Neural crest cell (in vitro differentiated cells): ENCODE data around the gene MUS81. TPM values are rescaled to one million over a fixed set of nuclear protein-coding genes. Genes with fewer than 3 reads are reported as not detected.

Source experiments
- DNase-seq: peaks from one replicate; pipeline ENCODE4 v3.0.0; 2021; ENCODE audit warnings: low read depth, mixed read lengths, low spot score
- H3K27ac Mint-ChIP-seq: one replicate; pipeline ENCODE4 v1.8.0; 2021; ENCODE audit warnings: mild to moderate bottlenecking, mixed read lengths; ENCODE audit not compliant: unreplicated experiment
- H3K27me3 Mint-ChIP-seq: 2 replicates; pipeline ENCODE4 v1.8.0; 2021; ENCODE audit warnings: low read depth, mild to moderate bottlenecking, mixed read lengths
- H3K36me3 Mint-ChIP-seq: 2 replicates; pipeline ENCODE4 v1.8.0; 2021; ENCODE audit warnings: low read depth, mild to moderate bottlenecking, mixed read lengths
- H3K4me1 Mint-ChIP-seq: 2 replicates; pipeline ENCODE4 v1.8.0; 2021; ENCODE audit warnings: mixed read lengths
- H3K4me3 Mint-ChIP-seq: one replicate; pipeline ENCODE4 v1.8.0; 2021; ENCODE audit warnings: mild to moderate bottlenecking, mixed read lengths
- H3K9me3 Mint-ChIP-seq: 2 replicates; pipeline ENCODE4 v1.8.0; 2021; ENCODE audit warnings: mixed read lengths
- total RNA-seq: library from RNA; stranded (reverse); gene quantifications from 2 replicates; pipeline ENCODE4 v1.2.1, GENCODE V29; 2021
- TF ChIP-seq, protein P1 (sequence below): fragments of 200-600 bp; sonication (generic); conservative IDR thresholded peaks from 2 replicates; pipeline ENCODE4 v1.5.0; 2021; ENCODE audit warnings: antibody characterized with exemption, mild to moderate bottlenecking

Gene MUS81
- total RNA-seq, 1 donor from 2014 or later, result 73.5 TPM

GRCh38 chr11:65895482-65895981, 35.3 kb downstream of the MUS81 start:
- H3K4me1 Mint-ChIP-seq, result peaks cover 22% of the 10 kb centered on the region
- peaks cover 38% of the 10 kb centered on the region for H3K27me3 Mint-ChIP-seq
- no peaks in the 10 kb centered on the region for H3K36me3 Mint-ChIP-seq
- H3K4me3 Mint-ChIP-seq, result peak overlapping the region; percentile 65
- no peaks in the 10 kb centered on the region for H3K9me3 Mint-ChIP-seq
- TF ChIP-seq, protein P1, sequence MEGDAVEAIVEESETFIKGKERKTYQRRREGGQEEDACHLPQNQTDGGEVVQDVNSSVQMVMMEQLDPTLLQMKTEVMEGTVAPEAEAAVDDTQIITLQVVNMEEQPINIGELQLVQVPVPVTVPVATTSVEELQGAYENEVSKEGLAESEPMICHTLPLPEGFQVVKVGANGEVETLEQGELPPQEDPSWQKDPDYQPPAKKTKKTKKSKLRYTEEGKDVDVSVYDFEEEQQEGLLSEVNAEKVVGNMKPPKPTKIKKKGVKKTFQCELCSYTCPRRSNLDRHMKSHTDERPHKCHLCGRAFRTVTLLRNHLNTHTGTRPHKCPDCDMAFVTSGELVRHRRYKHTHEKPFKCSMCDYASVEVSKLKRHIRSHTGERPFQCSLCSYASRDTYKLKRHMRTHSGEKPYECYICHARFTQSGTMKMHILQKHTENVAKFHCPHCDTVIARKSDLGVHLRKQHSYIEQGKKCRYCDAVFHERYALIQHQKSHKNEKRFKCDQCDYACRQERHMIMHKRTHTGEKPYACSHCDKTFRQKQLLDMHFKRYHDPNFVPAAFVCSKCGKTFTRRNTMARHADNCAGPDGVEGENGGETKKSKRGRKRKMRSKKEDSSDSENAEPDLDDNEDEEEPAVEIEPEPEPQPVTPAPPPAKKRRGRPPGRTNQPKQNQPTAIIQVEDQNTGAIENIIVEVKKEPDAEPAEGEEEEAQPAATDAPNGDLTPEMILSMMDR, result no peak
- no peak for DNase-seq
- H3K27ac Mint-ChIP-seq, result no peak overlapping the region

DNA sequence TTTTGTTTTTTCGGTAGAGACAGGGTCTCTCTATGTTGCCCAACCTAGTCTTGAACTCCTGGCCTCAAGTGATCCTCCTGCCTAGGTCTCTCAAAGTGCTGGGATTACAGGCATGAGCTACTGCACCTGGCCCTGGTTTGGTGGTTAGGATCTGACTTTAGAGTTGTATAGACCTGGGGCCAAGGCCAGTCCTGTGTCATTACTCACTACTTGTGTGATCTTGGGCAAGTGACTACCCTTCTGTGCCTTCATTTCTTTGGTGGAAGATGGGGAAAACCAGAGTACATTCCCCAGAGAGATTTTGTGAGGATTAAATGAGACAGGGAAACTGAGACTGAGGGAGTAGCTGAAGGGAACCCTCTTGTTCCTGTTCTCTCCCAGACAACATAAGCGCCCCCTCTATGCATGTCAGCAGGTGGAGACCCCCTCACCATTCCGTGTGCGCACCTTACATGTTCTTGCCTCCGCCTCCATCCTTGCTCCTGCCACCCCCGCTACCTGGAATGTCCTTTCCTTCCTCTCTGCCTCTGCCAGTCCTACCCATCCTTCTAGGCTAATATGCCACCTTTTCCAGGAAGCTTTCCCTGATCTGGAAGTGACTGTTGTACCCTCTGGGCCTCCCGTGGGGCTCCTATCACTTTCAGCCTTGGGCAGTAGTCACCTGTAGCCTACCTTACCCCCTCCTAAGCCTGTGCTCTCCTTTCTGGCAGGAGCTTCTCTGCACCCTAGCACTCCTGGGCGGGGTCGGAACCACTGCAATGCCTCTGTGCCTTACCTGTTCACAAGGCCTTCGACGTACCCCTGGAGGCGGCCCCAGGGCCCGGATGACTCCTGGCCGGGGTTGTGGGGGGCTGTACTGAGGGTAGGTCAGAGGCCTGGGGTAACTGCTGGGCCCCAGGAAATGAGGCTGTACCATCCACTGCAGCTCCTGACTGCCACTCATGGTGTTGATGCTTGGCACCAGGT, 36.1 kb downstream of the MUS81 start:
- Mint-ChIP-seq H3K4me1 (peaks cover 28% of the 10 kb centered on the region), H3K36me3 (no peaks in the 10 kb centered on the region), H3K4me3 (peak overlapping the region; percentile 65), H3K27me3 (peaks cover 46% of the 10 kb centered on the region), H3K9me3 (no peaks in the 10 kb centered on the region), H3K27ac (no peak overlapping the region)
- TF ChIP-seq, protein P1, result no peak
- DNase-seq, result no peak

GRCh38 chr11:65897020-65897471, 36.8 kb downstream of the MUS81 start:
- no peak overlapping the region for H3K27ac Mint-ChIP-seq
- DNase-seq, result no peak
- no peaks in the 10 kb centered on the region for H3K9me3 Mint-ChIP-seq
- peaks cover 28% of the 10 kb centered on the region for H3K4me1 Mint-ChIP-seq
- peaks cover 54% of the 10 kb centered on the region for H3K27me3 Mint-ChIP-seq
- no peaks in the 10 kb centered on the region for H3K36me3 Mint-ChIP-seq
- TF ChIP-seq, protein P1, result no peak
- H3K4me3 Mint-ChIP-seq, result peak overlapping the region; percentile 38

- H3K36me3 Mint-ChIP-seq, result no peaks in the 10 kb centered on the region
- no peak overlapping the region for H3K27ac Mint-ChIP-seq
- peaks cover 60% of the 10 kb centered on the region for H3K27me3 Mint-ChIP-seq
Measured at GRCh38 chr11:65898656-65899355, 38.6 kb downstream of the MUS81 start.

More at GRCh38 chr11:65898656-65899355, 38.6 kb downstream of the MUS81 start:
- TF ChIP-seq, protein P1, result no peak
- Mint-ChIP-seq H3K9me3 (no peaks in the 10 kb centered on the region), H3K4me3 (peak overlapping the region; percentile 87), H3K4me1 (peaks cover 34% of the 10 kb centered on the region)
- no peak for DNase-seq
